HG03175 (cell line): Measurements from ENCODE around the gene KIR2DL3.
"Not testable (repeated sequence)": the region's sequence is repeated elsewhere in the genome, so short reads cannot be mapped to it uniquely, and the experiment has no call there.

Source experiments
- ATAC-seq: cut with Tn5 transposase; IDR thresholded peaks from one replicate; pipeline ENCODE4 v1.9.1; 2021; ENCODE audit warnings: mild to moderate bottlenecking, moderate library complexity; ENCODE audit not compliant: unreplicated experiment

The KIR2DL3 gene

GRCh38 chr19:54738306-54738705, at the start of gene KIR2DL3:
Gene KIR2DL3, plus strand, starts transcription at chr19:54738513. Its CDS starts 33 bp downstream, at chr19:54738546.
- not testable (repeated sequence) for ATAC-seq

- ATAC-seq, result no peak
Measured at GRCh38 chr19:54691582-54692297, 46.6 kb upstream of the KIR2DL3 start.

- no peak for ATAC-seq
Measured at GRCh38 chr19:54692298-54692615, 46.1 kb upstream of the KIR2DL3 start.

GRCh38 chr19:54694648-54695047, 43.7 kb upstream of the KIR2DL3 start:
- no peak for ATAC-seq

- ATAC-seq, result no peak
Measured at GRCh38 chr19:54696117-54696548, 42.2 kb upstream of the KIR2DL3 start.

GRCh38 chr19:54696766-54697165, 41.5 kb upstream of the KIR2DL3 start:
- no peak for ATAC-seq

- ATAC-seq, result not testable (repeated sequence)
Measured at GRCh38 chr19:54697716-54698115, 40.6 kb upstream of the KIR2DL3 start.

GRCh38 chr19:54704928-54705327, 33.4 kb upstream of the KIR2DL3 start:
- ATAC-seq, result no peak

GRCh38 chr19:54707962-54708361, 30.4 kb upstream of the KIR2DL3 start:
- ATAC-seq, result no peak

GRCh38 chr19:54708781-54709180, 29.5 kb upstream of the KIR2DL3 start:
- ATAC-seq, result no peak

GRCh38 chr19:54709212-54709948, 28.9 kb upstream of the KIR2DL3 start:
- no peak for ATAC-seq

- ATAC-seq, result not testable (repeated sequence)
Measured at GRCh38 chr19:54709956-54710355, 28.4 kb upstream of the KIR2DL3 start.

- ATAC-seq, result no peak
Measured at GRCh38 chr19:54724142-54724541, 14.2 kb upstream of the KIR2DL3 start, which contains the start of gene KIR3DL3. Gene KIR3DL3, plus strand, starts transcription at chr19:54724442. Its CDS starts 55 bp downstream, at chr19:54724497.

GRCh38 chr19:54724644-54725043, 13.7 kb upstream of the KIR2DL3 start:
- no peak for ATAC-seq

- ATAC-seq, result no peak
Measured at GRCh38 chr19:54725321-54725720, 13.0 kb upstream of the KIR2DL3 start.

- no peak for ATAC-seq
Measured at GRCh38 chr19:54727562-54727961, 10.8 kb upstream of the KIR2DL3 start.

GRCh38 chr19:54728167-54728566, 10.1 kb upstream of the KIR2DL3 start:
- ATAC-seq, result no peak

- ATAC-seq, result no peak
Measured at GRCh38 chr19:54729416-54730188, 8.7 kb upstream of the KIR2DL3 start.

- no peak for ATAC-seq
Measured at GRCh38 chr19:54731191-54731590, 7.1 kb upstream of the KIR2DL3 start.

GRCh38 chr19:54738715-54739114, 402 bp downstream of the KIR2DL3 start:
- no peak for ATAC-seq
